ENCODE measurements around the gene ZC3H7A.

ZC3H7A gene

GRCh38 chr16:11779074-11779473 is 18.0 kb downstream of the ZC3H7A start:
- DNase-seq (ENCODE audit: low read depth in 2 of 2) = no peak

DNA sequence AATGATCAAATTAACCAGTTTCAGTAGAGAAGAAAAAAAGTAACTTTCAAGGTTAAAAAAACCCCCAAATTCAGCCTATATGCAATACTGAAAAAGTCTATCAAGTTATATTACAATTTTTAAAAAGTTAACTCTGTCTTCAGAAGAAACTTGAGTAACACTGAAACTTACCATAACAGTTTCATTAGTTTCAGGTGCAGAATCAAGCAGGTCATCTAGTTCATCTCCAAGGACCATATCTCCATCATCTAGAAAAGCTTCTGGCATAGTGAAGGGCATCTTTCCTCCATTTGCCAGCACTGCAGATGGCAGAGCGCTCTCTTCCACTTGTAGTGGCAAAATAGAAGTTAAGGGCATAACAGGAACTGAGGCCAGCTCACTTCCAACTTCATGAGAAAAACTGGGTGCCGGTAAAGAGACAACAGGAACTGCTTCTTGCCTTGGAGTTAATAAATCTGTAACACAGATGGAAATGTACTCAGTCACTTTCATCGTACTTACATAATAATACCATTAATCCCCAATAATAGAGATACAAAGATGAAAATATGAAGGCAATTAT is 22.9 kb downstream of the ZC3H7A start:
- DNase-seq (ENCODE audit: low read depth in 2 of 2) = no peak

DNA sequence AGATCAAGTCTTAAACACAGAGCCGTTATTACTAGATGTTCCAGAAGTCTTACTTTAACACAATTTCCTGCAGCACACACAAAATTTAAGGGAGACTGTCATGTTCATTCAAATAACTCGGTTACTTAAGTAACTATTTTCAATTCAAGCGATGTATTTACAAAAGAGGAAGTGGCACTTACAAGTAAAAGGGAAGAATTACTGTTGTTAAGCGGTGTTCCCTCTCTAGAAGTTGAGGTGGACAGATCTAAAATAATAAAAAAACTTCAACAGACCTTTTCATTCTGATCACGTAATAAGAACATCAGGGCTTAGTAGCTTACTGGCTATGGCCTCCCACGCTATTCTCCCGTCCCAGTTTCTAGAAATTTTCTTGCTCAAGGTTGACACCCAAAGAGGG is 28.2 kb downstream of the ZC3H7A start:
- no peak for DNase-seq (ENCODE audit: low read depth in 2 of 2)

DNA sequence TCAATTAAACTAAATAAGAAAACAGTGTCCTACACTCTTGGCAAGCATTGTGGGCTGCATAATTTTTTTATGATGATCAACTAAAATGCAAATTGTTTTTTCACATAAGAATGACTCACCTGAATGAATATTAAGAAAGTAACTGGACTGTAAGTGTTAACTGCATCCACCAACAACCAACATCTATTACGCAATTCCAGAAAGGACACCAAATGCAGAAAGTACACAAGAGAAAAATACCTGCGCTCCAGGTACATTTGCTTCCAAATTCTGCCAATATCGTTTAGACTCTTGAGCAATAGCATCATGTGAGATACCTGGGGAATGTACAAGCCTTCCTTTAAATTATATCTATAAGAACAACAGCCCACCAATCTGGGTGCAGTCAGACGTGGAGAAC is 34.6 kb downstream of the ZC3H7A start:
- no peak for DNase-seq (ENCODE audit: low read depth in 2 of 2)

- DNase-seq (ENCODE audit: low read depth in 2 of 2) = no peak
Measured at GRCh38 chr16:11759997-11760396, 37.1 kb downstream of the ZC3H7A start.

GRCh38 chr16:11759163-11759834 is 37.8 kb downstream of the ZC3H7A start:
- no peak for DNase-seq (ENCODE audit: low read depth in 2 of 2)

DNA sequence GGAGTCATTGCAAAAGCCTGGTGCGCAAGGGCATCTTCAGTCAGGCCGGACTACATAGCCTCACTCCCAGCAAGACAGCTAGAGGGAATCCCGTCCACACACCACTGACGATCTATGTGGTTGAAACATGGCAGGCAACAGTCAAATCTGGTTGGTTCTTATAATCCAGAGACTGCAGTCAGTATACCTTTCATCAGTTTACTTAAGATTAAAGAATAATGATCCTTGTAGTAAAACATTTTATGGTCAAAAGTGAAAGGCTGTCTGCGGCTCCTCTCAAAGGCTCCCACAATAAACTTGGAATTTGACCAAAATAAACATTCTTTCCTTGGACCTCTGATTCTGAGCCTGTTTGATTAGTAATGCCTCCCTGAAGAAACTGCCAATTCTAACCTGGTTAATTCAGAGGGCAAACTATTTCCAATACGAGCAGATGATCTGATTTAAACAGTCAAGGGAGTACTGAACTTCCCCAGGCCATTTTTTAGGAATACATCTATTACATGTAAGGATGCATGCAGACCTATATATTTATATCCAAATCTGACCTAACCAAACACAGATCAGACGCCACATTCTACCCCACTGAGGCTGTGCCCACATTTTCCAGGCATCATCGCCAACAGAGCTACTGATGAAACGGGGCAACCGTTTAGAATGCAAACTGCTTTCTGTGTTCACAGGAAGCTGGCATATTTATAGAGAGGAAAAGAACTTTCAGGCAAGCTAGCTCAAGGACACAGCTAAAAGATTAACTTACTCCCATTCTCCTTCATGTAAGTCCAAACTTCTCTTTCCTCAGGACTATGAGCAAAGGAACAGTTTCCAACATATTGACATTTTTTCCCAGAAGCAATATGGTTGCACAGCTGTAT is 39.1 kb downstream of the ZC3H7A start:
- DNase-seq (ENCODE audit: low read depth in 2 of 2) = no peak

DNA sequence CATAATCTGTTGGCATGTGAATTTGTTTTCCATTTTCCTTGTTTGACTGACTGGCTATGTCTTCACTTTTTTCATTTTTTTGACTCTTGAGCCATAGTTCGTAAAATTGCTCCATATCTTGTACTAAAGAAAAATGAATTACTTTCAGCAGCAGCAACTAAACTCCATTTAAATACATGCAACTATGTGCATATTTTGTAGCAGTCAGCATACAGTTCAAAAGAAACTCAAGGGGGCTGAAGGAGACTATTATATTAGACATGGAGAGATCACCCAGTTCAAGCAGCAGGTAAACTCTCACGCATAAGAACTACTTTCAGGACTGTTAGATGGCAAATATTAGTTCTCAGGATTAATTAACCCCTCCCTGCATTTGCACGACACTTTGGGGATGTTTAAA is 40.8 kb downstream of the ZC3H7A start:
- no peak for DNase-seq (ENCODE audit: low read depth in 2 of 2)

DNA sequence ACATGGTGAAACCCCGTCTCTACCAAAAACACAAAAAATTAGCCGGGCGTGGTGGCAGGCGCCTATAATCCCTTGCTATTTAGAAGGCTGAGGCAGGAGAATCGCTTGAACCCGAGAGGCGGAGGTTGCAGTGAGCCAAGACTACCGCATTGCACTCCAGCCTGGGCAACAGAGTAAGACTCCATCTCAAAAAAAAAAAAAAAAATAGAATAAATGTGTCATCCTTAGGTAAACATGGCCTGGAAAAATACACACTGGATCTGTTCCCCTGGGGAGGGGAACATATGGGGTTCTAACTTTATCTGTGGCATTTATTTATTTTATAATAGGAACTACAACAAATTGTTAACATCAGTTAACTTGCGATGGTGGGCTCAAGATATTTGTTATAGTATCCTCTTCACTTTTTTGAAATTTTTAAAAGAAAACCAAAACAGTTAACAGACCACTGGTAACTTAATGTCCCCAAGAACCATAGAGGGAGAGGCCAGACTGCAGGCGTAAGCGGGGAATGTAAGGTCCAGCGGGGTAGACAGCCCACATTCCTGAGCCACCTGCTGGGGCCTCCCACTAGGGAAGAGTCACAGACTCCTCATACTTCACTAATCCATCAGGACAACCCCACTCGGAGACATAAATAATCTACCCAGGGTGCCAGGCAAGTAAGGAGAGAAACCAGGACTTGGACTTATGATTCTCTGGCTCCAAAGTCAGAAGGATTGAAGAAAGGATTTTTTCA is 41.9 kb downstream of the ZC3H7A start:
- no peak for DNase-seq (ENCODE audit: low read depth in 2 of 2)

DNA sequence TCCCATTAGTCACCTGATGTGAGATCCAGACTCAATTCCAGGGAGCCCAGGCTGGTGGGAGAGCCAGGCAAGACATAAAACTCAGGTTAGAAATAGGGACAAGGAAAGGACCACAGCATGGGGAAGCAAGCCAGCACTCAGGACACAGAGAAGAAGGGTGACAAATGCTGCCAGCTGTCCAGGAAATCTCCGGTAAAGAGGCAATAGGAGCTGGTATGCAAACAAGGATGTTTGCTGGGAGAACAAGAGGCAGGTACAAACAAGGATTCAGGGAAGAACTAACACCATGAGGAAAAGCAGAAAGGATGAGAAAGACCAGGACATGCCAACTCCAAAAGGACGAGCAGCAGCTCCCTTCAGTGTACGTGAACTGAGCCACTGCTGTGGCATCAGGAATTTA is 44.2 kb downstream of the ZC3H7A start:
- no peak for DNase-seq (ENCODE audit: low read depth in 2 of 2)

GRCh38 chr16:11750056-11750455 is 47.0 kb downstream of the ZC3H7A start:
- no peak for DNase-seq (ENCODE audit: low read depth in 2 of 2)

- DNase-seq (ENCODE audit: low read depth in 2 of 2) = no peak
Measured at GRCh38 chr16:11748404-11749254, 48.4 kb downstream of the ZC3H7A start.

DNA sequence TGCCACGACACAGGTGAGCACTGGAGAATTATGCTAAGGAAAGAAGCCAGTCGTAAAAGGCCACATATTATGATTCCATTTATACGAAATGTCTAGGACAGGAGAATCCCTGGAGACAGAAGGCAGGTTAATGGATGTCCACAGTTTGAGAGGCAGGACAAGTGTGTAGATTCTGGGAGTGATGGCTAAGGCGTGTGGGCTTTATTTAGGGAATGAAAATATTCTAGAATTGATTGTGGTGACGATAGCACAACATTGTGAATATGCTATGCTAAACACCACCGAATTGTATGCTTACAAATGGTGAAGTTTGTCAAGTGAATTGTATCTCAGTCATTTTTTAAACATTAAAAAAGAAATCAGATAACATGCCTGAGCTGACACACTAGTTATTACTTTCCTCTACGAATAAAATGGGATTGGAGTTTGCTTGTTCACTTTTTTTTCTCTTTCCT is 49.1 kb downstream of the ZC3H7A start:
- no peak for DNase-seq (ENCODE audit: low read depth in 2 of 2)

DNA sequence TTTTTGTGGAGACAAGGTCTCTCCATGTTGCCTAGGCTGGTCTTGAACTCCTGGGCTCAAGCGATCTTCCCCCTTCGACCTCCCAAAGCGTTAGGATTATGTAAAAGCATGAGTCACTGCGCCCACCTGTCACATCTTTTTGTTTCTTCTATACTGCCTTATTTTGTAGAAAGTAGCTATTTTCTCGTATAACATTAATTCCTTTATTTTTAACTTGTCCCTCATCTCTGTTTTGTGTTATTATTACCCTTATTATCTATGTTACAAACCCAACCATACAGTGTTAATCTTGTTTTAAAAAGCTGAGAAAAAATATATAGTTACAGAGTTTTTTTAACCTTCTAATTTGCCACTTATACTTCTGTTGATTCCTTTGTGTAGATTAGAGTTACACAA is 53.0 kb downstream of the ZC3H7A start:
- no peak for DNase-seq (ENCODE audit: low read depth in 2 of 2)

- DNase-seq (ENCODE audit: low read depth in 2 of 2) = no peak
Measured at GRCh38 chr16:11743308-11744074, 53.6 kb downstream of the ZC3H7A start.

DNA sequence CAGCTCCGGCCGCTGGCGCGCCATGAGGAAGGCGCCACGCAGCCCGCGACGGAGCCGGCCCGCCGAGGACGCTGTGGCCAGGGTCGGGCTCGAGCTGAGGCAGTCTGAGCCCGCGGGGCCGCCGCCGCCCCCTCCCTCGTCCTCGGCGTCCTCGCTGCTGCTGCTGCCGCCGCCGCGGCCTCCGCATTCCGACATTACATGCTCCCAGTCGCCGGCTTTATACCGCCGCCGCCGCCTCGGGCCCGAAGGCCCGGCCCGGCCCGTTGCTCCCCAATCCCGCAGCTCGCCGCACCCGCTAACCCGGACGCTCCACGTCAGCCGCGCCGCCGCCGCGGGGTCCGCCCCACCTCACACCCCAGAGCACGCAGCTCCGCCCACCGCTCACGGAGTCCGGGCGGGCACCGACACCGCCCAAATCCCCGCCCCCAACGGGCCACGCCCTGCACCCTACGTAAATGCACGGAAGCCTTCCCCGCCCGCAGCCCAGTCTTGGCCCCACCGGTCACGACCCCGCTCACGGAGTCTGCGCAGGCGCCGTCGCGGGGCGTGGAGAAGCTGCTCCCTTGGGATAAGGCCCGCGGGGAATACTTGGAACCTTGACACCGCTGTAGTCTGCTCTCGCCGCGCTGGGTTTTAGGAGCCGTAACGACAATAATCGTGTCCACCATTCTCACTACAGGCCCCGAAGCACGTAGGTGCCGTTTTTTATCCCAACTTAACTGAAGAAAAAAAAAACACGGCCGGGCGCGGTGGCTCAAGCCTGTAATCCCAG is 54.3 kb downstream of the ZC3H7A start, which contains the start of gene TXNDC11:
TXNDC11 (minus strand) TSS at position 322 of the 772 bp plus-strand sequence; CDS start at position 195, 127 bp downstream.
- peak; percentile 98 to 99 for DNase-seq (ENCODE audit: low read depth in 2 of 2)

DNA sequence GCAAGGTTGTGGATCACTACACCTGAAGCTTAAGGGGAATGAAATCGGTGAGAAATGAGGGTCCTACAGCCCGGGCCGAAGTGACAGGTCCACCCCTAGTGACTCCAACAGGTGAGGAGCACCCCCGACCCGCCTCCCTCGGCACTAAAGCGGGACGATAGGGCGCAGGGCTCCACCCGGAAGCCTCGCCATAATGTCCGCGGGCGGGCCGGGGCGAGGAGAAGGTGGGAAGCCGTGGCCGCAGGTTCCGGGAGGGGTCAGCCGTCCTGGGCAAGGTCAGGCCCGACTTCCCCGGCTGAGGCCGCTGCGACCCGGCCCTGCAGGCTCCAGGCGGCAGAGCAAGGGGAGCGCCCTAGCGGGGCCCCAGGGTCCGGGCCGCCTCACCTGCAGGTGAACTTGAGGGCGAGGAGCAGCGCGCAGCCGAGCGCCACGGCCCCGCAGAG is 54.9 kb downstream of the ZC3H7A start:
- DNase-seq (ENCODE audit: low read depth in 2 of 2) = peak in 1 of 2 donors; percentile 10

GRCh38 chr16:11740567-11740966 is 56.5 kb downstream of the ZC3H7A start:
- no peak for DNase-seq (ENCODE audit: low read depth in 2 of 2)

Data from stimulated activated CD4-positive, alpha-beta T cell treated with anti-CD3 and anti-CD28 coated beads, Interleukin-1b, Interleukin-23, amount 100 ng/mL, for 4 hours (primary cell).